Liver (tissue), 9 donors: ENCODE results near the gene LYRM1. TPM values are rescaled to one million over a fixed set of nuclear protein-coding genes. Genes with fewer than 3 reads are reported as not detected.

Source experiments
- DNase-seq: peaks from one replicate; pipeline ENCODE4 v3.0.0-alpha.2; 2017; ENCODE audit warnings: low spot score
- H3K27ac ChIP-seq, 2 donors: one replicate each; pipeline ENCODE4 v1.7.0; 2013; ENCODE audit warnings: inconsistent platforms in 2 of 2, low read length in 2 of 2, control low read depth in 1 of 2, low read depth in 1 of 2, mild to moderate bottlenecking in 1 of 2
- H3K27me3 ChIP-seq, 4 donors: one replicate each; pipeline versions ENCODE4 v1.6.1 to v1.7.0; 2013; ENCODE audit warnings: low read length in 3 of 4, inconsistent platforms in 1 of 4, mild to moderate bottlenecking in 1 of 4, moderate library complexity in 1 of 4; ENCODE audit not compliant: control insufficient read depth in 4 of 4, insufficient read depth in 4 of 4
- H3K36me3 ChIP-seq, 4 donors: one replicate each; pipeline versions ENCODE4 v1.6.1 to v1.7.0; 2013; ENCODE audit warnings: low read length in 3 of 4, mild to moderate bottlenecking in 3 of 4, low read depth in 1 of 4, moderate library complexity in 1 of 4; ENCODE audit not compliant: control insufficient read depth in 4 of 4, insufficient read depth in 3 of 4
- H3K4me1 ChIP-seq, 4 donors: one replicate each; pipeline versions ENCODE4 v1.6.1 to v1.7.0; 2013; ENCODE audit warnings: low read length in 3 of 4, mild to moderate bottlenecking in 3 of 4, moderate library complexity in 1 of 4; ENCODE audit not compliant: control insufficient read depth in 4 of 4, insufficient read depth in 4 of 4
- H3K4me3 ChIP-seq, 3 donors: one replicate each; pipeline versions ENCODE4 v1.6.1 to v1.7.0; 2013; ENCODE audit warnings: low read length in 3 of 3, control low read depth in 1 of 3, low read depth in 1 of 3, mild to moderate bottlenecking in 1 of 3
- H3K9ac ChIP-seq, 2 donors: one replicate each; pipeline ENCODE4 v1.7.0; 2013; ENCODE audit warnings: low read length in 2 of 2, mild to moderate bottlenecking in 2 of 2, moderate library complexity in 2 of 2, control low read depth in 1 of 2, low read depth in 1 of 2
- H3K9me3 ChIP-seq, 4 donors: one replicate each; pipeline versions ENCODE4 v1.6.1 to v1.7.0; 2013; ENCODE audit warnings: low read length in 3 of 4; ENCODE audit not compliant: control insufficient read depth in 4 of 4
- ATF3 ChIP-seq: IDR thresholded peaks from 2 replicates; pipeline ENCODE4 v1.6.1; 2016; ENCODE audit warnings: antibody characterized with exemption
- EGR1 ChIP-seq, 2 donors: IDR thresholded peaks; 2 replicates each; pipeline ENCODE4 v1.6.1; 2016 to 2018; ENCODE audit warnings: antibody characterized with exemption in 2 of 2, low read depth in 2 of 2
- FOXA1 ChIP-seq: IDR thresholded peaks from 2 replicates; pipeline ENCODE4 v1.6.1; 2016; ENCODE audit warnings: antibody characterized with exemption
- FOXA2 ChIP-seq: IDR thresholded peaks from 2 replicates; pipeline ENCODE4 v1.6.1; 2016; ENCODE audit warnings: antibody characterized with exemption
- GABPA ChIP-seq, 2 donors: IDR thresholded peaks in 1 of 2; conservative IDR thresholded peaks in 1 of 2; 2 replicates each; pipeline ENCODE4 v1.6.1; 2016; ENCODE audit warnings: antibody characterized with exemption in 2 of 2, mild to moderate bottlenecking in 1 of 2, moderate library complexity in 1 of 2
- HNF4A ChIP-seq, 2 donors: conservative IDR thresholded peaks; 2 replicates each; pipeline ENCODE4 v1.6.1; 2016; ENCODE audit warnings: antibody characterized with exemption in 2 of 2, mild to moderate bottlenecking in 2 of 2
- HNF4G ChIP-seq: IDR thresholded peaks from 2 replicates; pipeline ENCODE4 v1.6.1; 2016; ENCODE audit warnings: antibody characterized with exemption
- JUND ChIP-seq, 2 donors: IDR thresholded peaks; 2 replicates each; pipeline ENCODE4 v1.6.1; 2016; ENCODE audit warnings: antibody characterized with exemption in 2 of 2
- NR2F2 ChIP-seq: IDR thresholded peaks from 2 replicates; pipeline ENCODE4 v1.6.1; 2016; ENCODE audit warnings: antibody characterized with exemption
- RAD21 ChIP-seq, 2 donors: IDR thresholded peaks; 2 replicates each; pipeline ENCODE4 v1.6.1; 2016; ENCODE audit warnings: antibody characterized with exemption in 2 of 2, mild to moderate bottlenecking in 2 of 2
- REST ChIP-seq: IDR thresholded peaks from 2 replicates; pipeline ENCODE4 v1.6.1; 2016; ENCODE audit warnings: antibody characterized with exemption, mild to moderate bottlenecking
- RXRA ChIP-seq, 2 donors: IDR thresholded peaks; 2 replicates each; pipeline ENCODE4 v1.6.1; 2017 to 2018; ENCODE audit warnings: antibody characterized with exemption in 2 of 2, mild to moderate bottlenecking in 1 of 2
- SP1 ChIP-seq: IDR thresholded peaks from 2 replicates; pipeline ENCODE4 v1.6.1; 2018; ENCODE audit warnings: antibody characterized with exemption, mild to moderate bottlenecking
- TAF1 ChIP-seq: conservative IDR thresholded peaks from 2 replicates; pipeline ENCODE4 v1.6.1; 2016; ENCODE audit warnings: antibody characterized with exemption, mild to moderate bottlenecking
- YY1 ChIP-seq: IDR thresholded peaks from 2 replicates; pipeline ENCODE4 v1.6.1; 2016; ENCODE audit warnings: antibody characterized with exemption, mild to moderate bottlenecking
- WGBS: extraction: QIAGEN DNeasy Blood & Tissue Kit; methylation state at CpG from one replicate; pipeline ENCODE4 v1.1.7; 2013; 5-methylcytosine and 5-hydroxymethylcytosine counted together
- polyA plus RNA-seq, 2 donors: library from polyadenylated mRNA; stranded (reverse) in 1 of 2; unstranded in 1 of 2; fragments of 200-250 nt in 1 of 2; fragments of >200 nt in 1 of 2; fragmentation: Nextera tagmentation in 1 of 2; extraction: Ambion mirVana in 1 of 2; gene quantifications; one replicate each; pipeline versions ENCODE4 v1.2.1 to v1.2.3, GENCODE V29; 2013 to 2015
- total RNA-seq, 2 donors: library from RNA; depleted of rRNA; stranded (reverse); fragments of >200 nt; gene quantifications; one replicate each; pipeline ENCODE4 v1.2.3, GENCODE V29; 2014
- TF ChIP-seq, protein P1 (sequence below): IDR thresholded peaks from 2 replicates; pipeline ENCODE4 v1.6.1; 2016; ENCODE audit warnings: antibody characterized with exemption
- TF ChIP-seq, protein P2 (sequence below): IDR thresholded peaks from 2 replicates; pipeline ENCODE4 v1.6.1; 2016; ENCODE audit warnings: antibody characterized with exemption
- TF ChIP-seq, protein P3 (sequence below): fragments of 150-350 bp; IDR thresholded peaks from 2 replicates; pipeline ENCODE4 v1.5.1; 2017; ENCODE audit warnings: improper control_type of control experiment, low read depth, low read length; ENCODE audit not compliant: missing input control
- donor health status: healthy.
- donor health status: healthy.
- donor health status: healthy.
- donor health status: healthy.
- donor health status: healthy.

The LYRM1 gene
- total and polyA plus RNA-seq, 4 donors, result 33.2 to 57.3 (median 50.8) TPM

GRCh38 chr16:20873331-20873730, 27.2 kb upstream of the LYRM1 start:
- no peak overlapping the region for H3K9ac ChIP-seq
- 51% methylated on average over 3 of the region's 3 CpGs for WGBS
- no peak overlapping the region for H3K4me3 ChIP-seq
- TF ChIP-seq YY1 (peak; percentile 77), HNF4A (conservative IDR thresholded peaks at IDR 0.05) (peak; percentile 62 to 82), FOXA1 (no peak), FOXA2 (peak; percentile 31), HNF4G (no peak), SP1 (peak; percentile 60), TAF1 (no peak), RXRA (IDR thresholded peaks at IDR 0.05) (peak; percentile 46 to 78), REST (peak; percentile 35), RAD21 (IDR thresholded peaks at IDR 0.05) (no peak), JUND (IDR thresholded peaks at IDR 0.05) (peak in 1 of 2 donors; percentile 45), NR2F2 (no peak), EGR1 (IDR thresholded peaks at IDR 0.05; ENCODE audit: low read depth in 2 of 2) (no peak), ATF3 (no peak), GABPA (IDR thresholded peaks at IDR 0.05 in 1 of 2, conservative IDR thresholded peaks at IDR 0.05 in 1 of 2) (no peak)
- TF ChIP-seq, protein P1, sequence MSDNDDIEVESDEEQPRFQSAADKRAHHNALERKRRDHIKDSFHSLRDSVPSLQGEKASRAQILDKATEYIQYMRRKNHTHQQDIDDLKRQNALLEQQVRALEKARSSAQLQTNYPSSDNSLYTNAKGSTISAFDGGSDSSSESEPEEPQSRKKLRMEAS, result peak; percentile 86
- TF ChIP-seq, protein P2, sequence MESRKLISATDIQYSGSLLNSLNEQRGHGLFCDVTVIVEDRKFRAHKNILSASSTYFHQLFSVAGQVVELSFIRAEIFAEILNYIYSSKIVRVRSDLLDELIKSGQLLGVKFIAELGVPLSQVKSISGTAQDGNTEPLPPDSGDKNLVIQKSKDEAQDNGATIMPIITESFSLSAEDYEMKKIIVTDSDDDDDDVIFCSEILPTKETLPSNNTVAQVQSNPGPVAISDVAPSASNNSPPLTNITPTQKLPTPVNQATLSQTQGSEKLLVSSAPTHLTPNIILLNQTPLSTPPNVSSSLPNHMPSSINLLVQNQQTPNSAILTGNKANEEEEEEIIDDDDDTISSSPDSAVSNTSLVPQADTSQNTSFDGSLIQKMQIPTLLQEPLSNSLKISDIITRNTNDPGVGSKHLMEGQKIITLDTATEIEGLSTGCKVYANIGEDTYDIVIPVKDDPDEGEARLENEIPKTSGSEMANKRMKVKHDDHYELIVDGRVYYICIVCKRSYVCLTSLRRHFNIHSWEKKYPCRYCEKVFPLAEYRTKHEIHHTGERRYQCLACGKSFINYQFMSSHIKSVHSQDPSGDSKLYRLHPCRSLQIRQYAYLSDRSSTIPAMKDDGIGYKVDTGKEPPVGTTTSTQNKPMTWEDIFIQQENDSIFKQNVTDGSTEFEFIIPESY, result peak; percentile 33
- TF ChIP-seq, protein P3, sequence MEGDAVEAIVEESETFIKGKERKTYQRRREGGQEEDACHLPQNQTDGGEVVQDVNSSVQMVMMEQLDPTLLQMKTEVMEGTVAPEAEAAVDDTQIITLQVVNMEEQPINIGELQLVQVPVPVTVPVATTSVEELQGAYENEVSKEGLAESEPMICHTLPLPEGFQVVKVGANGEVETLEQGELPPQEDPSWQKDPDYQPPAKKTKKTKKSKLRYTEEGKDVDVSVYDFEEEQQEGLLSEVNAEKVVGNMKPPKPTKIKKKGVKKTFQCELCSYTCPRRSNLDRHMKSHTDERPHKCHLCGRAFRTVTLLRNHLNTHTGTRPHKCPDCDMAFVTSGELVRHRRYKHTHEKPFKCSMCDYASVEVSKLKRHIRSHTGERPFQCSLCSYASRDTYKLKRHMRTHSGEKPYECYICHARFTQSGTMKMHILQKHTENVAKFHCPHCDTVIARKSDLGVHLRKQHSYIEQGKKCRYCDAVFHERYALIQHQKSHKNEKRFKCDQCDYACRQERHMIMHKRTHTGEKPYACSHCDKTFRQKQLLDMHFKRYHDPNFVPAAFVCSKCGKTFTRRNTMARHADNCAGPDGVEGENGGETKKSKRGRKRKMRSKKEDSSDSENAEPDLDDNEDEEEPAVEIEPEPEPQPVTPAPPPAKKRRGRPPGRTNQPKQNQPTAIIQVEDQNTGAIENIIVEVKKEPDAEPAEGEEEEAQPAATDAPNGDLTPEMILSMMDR, result no peak
- H3K36me3 ChIP-seq, result no peaks in the 10 kb centered on the region
- DNase-seq, result no peak
- H3K4me1 ChIP-seq, result peaks cover 6 to 72% (median 53%) of the 10 kb centered on the region in 4 donors
- H3K9me3 ChIP-seq, result no peaks in the 10 kb centered on the region
- peak overlapping the region; percentile 23 to 26 for H3K27ac ChIP-seq
- no peaks in the 10 kb centered on the region for H3K27me3 ChIP-seq
